H1 (cell line): ENCODE measurements around the gene PRKAR1B. TPM values are rescaled to one million over a fixed set of nuclear protein-coding genes. Genes with fewer than 3 reads are reported as not detected.

Source experiments
- CTCF ChIA-PET: fragments of 300-600 bp; sonication (Branson Sonifier 250); formaldehyde crosslinking; loops from one replicate; lab custom pipeline; 2021; ENCODE audit not compliant: partially characterized antibody; lab: Charles Lee
- POLR2A ChIA-PET: fragments of 300-600 bp; sonication (Branson Sonifier 250); formaldehyde crosslinking; loops from one replicate; lab custom pipeline; 2021; ENCODE audit warnings: inconsistent platforms; ENCODE audit not compliant: partially characterized antibody; lab: Charles Lee
- DNase-seq, 2 experiments: peaks; one replicate each; pipeline versions ENCODE4 v3.0.0 to v3.0.0-alpha.2; 2010 to 2022; ENCODE audit warnings: low spot score in 2 of 2, low read depth in 1 of 2, mixed read lengths in 1 of 2
- FAIRE-seq: peaks from 2 replicates; lab custom pipeline; 2011; peaks lifted over from hg19 to GRCh38; lab: Jason Lieb, UNC
- H2AFZ ChIP-seq: 2 replicates; pipeline ENCODE4 v1.8.1; 2012; ENCODE audit warnings: low read length, inconsistent platforms
- H2AK5ac ChIP-seq: 2 replicates; pipeline ENCODE4 v1.6.1; 2013; ENCODE audit warnings: low read depth, low read length
- H2BK120ac ChIP-seq: replicated peaks from 2 replicates; pipeline ENCODE3; 2013; ENCODE audit warnings: low read depth, low read length, inconsistent platforms
- H2BK12ac ChIP-seq: 2 replicates; pipeline ENCODE4 v1.6.1; 2013; ENCODE audit warnings: low read depth, low read length
- H2BK15ac ChIP-seq: 2 replicates; pipeline ENCODE4 v1.6.1; 2013; ENCODE audit warnings: low read length
- H2BK20ac ChIP-seq: 2 replicates; pipeline ENCODE4 v1.6.1; 2013; ENCODE audit warnings: low read length
- H2BK5ac ChIP-seq: 2 replicates; pipeline ENCODE4 v1.6.1; 2013; ENCODE audit warnings: low read depth, low read length
- H3K14ac ChIP-seq: 2 replicates; pipeline ENCODE4 v1.6.1; 2013; ENCODE audit warnings: inconsistent platforms; ENCODE audit not compliant: insufficient read length
- H3K18ac ChIP-seq: 2 replicates; pipeline ENCODE4 v1.6.1; 2013; ENCODE audit warnings: low read length; ENCODE audit errors: extremely low read depth
- H3K23ac ChIP-seq: 2 replicates; pipeline ENCODE4 v1.6.1; 2013; ENCODE audit warnings: inconsistent platforms; ENCODE audit not compliant: insufficient read length
- H3K23me2 ChIP-seq: 2 replicates; pipeline ENCODE4 v1.6.1; 2013; ENCODE audit warnings: low read depth, low read length
- H3K27ac ChIP-seq: 2 replicates; pipeline ENCODE4 v1.6.1; 2011; ENCODE audit warnings: low read depth, low read length, inconsistent platforms
- H3K27me3 ChIP-seq, 4 experiments: replicated peaks in 1 of 4; 1 replicate in 1 of 4; 2 replicates in 3 of 4; pipeline versions ENCODE4 v1.6.1 to v1.8.1; 2011 to 2013; ENCODE audit warnings: low read length in 3 of 4, mild to moderate bottlenecking in 3 of 4, inconsistent platforms in 2 of 4, mixed read lengths in 2 of 4, moderate library complexity in 1 of 4; ENCODE audit not compliant: control insufficient read depth in 3 of 4, insufficient read depth in 3 of 4; ENCODE audit errors: extremely low read depth in 1 of 4
- H3K36me3 ChIP-seq, 4 experiments: 2 replicates each; pipeline versions ENCODE4 v1.6.1 to v1.8.1; 2011 to 2013; ENCODE audit warnings: mild to moderate bottlenecking in 4 of 4, low read length in 3 of 4, moderate library complexity in 2 of 4, control low read depth in 1 of 4, inconsistent platforms in 1 of 4; ENCODE audit not compliant: insufficient read depth in 4 of 4, control insufficient read depth in 2 of 4
- H3K4ac ChIP-seq: replicated peaks from 2 replicates; pipeline ENCODE3; 2013; ENCODE audit warnings: low read length, low read depth, mixed read lengths, inconsistent platforms; ENCODE audit not compliant: insufficient read length
- H3K4me1 ChIP-seq, 4 experiments: replicated peaks in 1 of 4; 1 replicate in 1 of 4; 2 replicates in 3 of 4; pipeline versions ENCODE4 v1.6.1 to v1.8.1; 2011 to 2013; ENCODE audit warnings: low read length in 3 of 4, inconsistent platforms in 2 of 4, mixed read lengths in 1 of 4; ENCODE audit not compliant: insufficient read depth in 4 of 4, control insufficient read depth in 3 of 4
- H3K4me2 ChIP-seq, 2 experiments: 2 replicates each; pipeline versions ENCODE4 v1.6.1 to v1.8.1; 2011 to 2013; ENCODE audit warnings: low read depth in 2 of 2, low read length in 2 of 2, control low read depth in 1 of 2, inconsistent platforms in 1 of 2, mild to moderate bottlenecking in 1 of 2; ENCODE audit not compliant: insufficient read depth in 1 of 2
- H3K4me3 ChIP-seq, 4 experiments: fragments of 200-600, 300-600 bp in 1 of 4; sonication (generic), shearing (Covaris generic), sonication (Bioruptor Twin) in 1 of 4; 2 replicates each; pipeline versions ENCODE4 v1.5.1 to v1.8.1; 2011 to 2016; ENCODE audit warnings: low read length in 4 of 4, low read depth in 3 of 4, control low read depth in 2 of 4, inconsistent platforms in 2 of 4, mild to moderate bottlenecking in 2 of 4, mixed read lengths in 1 of 4, moderate library complexity in 1 of 4; ENCODE audit not compliant: insufficient read depth in 2 of 4; ENCODE audit errors: extremely low read depth in 1 of 4
- H3K56ac ChIP-seq: replicated peaks from 2 replicates; pipeline ENCODE3; 2013; ENCODE audit warnings: low read depth, mild to moderate bottlenecking, mixed read lengths, low read length, inconsistent platforms; ENCODE audit not compliant: insufficient read length
- H3K79me1 ChIP-seq: 2 replicates; pipeline ENCODE4 v1.6.1; 2013; ENCODE audit warnings: low read depth, low read length, control low read depth
- H3K79me2 ChIP-seq, 2 experiments: 2 replicates each; pipeline versions ENCODE4 v1.6.1 to v1.8.1; 2012 to 2013; ENCODE audit warnings: low read length in 2 of 2, mild to moderate bottlenecking in 2 of 2, inconsistent platforms in 1 of 2; ENCODE audit not compliant: insufficient read depth in 2 of 2, control insufficient read depth in 1 of 2
- H3K9ac ChIP-seq, 4 experiments: replicated peaks in 1 of 4; 1 replicate in 1 of 4; 2 replicates in 3 of 4; pipeline versions ENCODE4 v1.6.1 to v1.8.1; 2011 to 2013; ENCODE audit warnings: low read depth in 3 of 4, low read length in 3 of 4, control low read depth in 2 of 4, mild to moderate bottlenecking in 2 of 4, moderate library complexity in 2 of 4, inconsistent platforms in 1 of 4; ENCODE audit errors: extremely low read depth in 1 of 4
- H3K9me3 ChIP-seq, 2 experiments: 2 replicates each; pipeline versions ENCODE4 v1.6.1 to v1.8.1; 2012 to 2013; ENCODE audit warnings: mild to moderate bottlenecking in 2 of 2, moderate library complexity in 2 of 2, control low read depth in 1 of 2, inconsistent platforms in 1 of 2, low read depth in 1 of 2, low read length in 1 of 2, mixed read lengths in 1 of 2; ENCODE audit not compliant: insufficient read depth in 2 of 2
- H4K20me1 ChIP-seq, 2 experiments: replicated peaks in 1 of 2; 2 replicates each; pipeline versions ENCODE3 to v1.8.1; 2011 to 2013; ENCODE audit warnings: inconsistent platforms in 2 of 2, low read length in 2 of 2, mild to moderate bottlenecking in 1 of 2; ENCODE audit not compliant: insufficient read depth in 2 of 2, control insufficient read depth in 1 of 2
- H4K5ac ChIP-seq: 2 replicates; pipeline ENCODE4 v1.6.1; 2013; ENCODE audit warnings: low read length, low read depth, mixed read lengths, inconsistent platforms; ENCODE audit not compliant: insufficient read length
- H4K8ac ChIP-seq: 2 replicates; pipeline ENCODE4 v1.8.0; 2013; ENCODE audit warnings: mild to moderate bottlenecking, moderate library complexity, low read length, inconsistent platforms; ENCODE audit not compliant: insufficient read depth; ENCODE audit errors: extremely low read depth
- H4K91ac ChIP-seq: replicated peaks from 2 replicates; pipeline ENCODE3; 2013; ENCODE audit warnings: low read length, mixed read lengths, inconsistent platforms; ENCODE audit not compliant: insufficient read length
- CBX8 ChIP-seq: fragments of 300-800, 300-1000 bp; sonication (generic); IDR thresholded peaks from 2 replicates; pipeline ENCODE4 v1.7.1; 2016; ENCODE audit warnings: low read depth, low read length, borderline replicate concordance
- WGBS, 2 experiments: shearing (Covaris generic) in 1 of 2; methylation state at CpG; one replicate each; pipeline versions ENCODE4 v1.1.6 to v1.1.7; 2013 to 2015; ENCODE audit warnings: low lambda C conversion rate in 2 of 2, mixed read lengths in 2 of 2, inconsistent platforms in 1 of 2, low coverage in 1 of 2, missing lambda C conversion rate in 1 of 2; ENCODE audit not compliant: insufficient replicate concordance in 2 of 2, insufficient coverage in 1 of 2, insufficient read length in 1 of 2; ENCODE audit errors: extremely low coverage in 1 of 2, missing lambda C conversion rate in 1 of 2; 5-methylcytosine and 5-hydroxymethylcytosine counted together
- polyA plus RNA-seq, 7 experiments: library from polyadenylated mRNA; depleted of rRNA in 3 of 7; stranded (reverse) in 5 of 7; unstranded in 2 of 7; fragments of >200 nt in 5 of 7; fragments of 200-250 nt in 2 of 7; gene quantifications; 1 replicate in 5 of 7; 2 replicates in 1 of 7; 4 replicates in 1 of 7; pipeline versions ENCODE4 v1.2.1 to v1.2.3, GENCODE V29; 2011 to 2013; ENCODE audit warnings: missing spikeins in 2 of 7, mixed read lengths in 2 of 7
- total RNA-seq: library from RNA; stranded (reverse); fragmentation: NEBNext Ultra II Directional; extraction: Animal tissue kit (Norgen Biotek cat#: 25700); gene quantifications from 2 replicates; pipeline ENCODE4 v1.2.1, GENCODE V29; 2021

The PRKAR1B gene
- total and polyA plus RNA-seq, 2 of the 8 experiments (the other 6 are each of a cell fraction or from before 2014, with no cell fraction given) = 12.3 to 55.7 TPM

GRCh38 chr7:641269-641671 lies 85.8 kb downstream of the PRKAR1B start:
- H2BK20ac ChIP-seq = no peak overlapping the region
- H3K9me3 ChIP-seq = peaks cover 0 to 11% of the 10 kb centered on the region in 2 experiments; a peak in 1 of 4 replicates
- H3K27ac ChIP-seq = no peak overlapping the region
- H3K4me3 ChIP-seq = no peak overlapping the region
- no peaks in the 10 kb centered on the region; the same call in 1 of the 2 replicates for H3K79me1 ChIP-seq
- no peak overlapping the region for H3K56ac ChIP-seq
- H2AK5ac ChIP-seq = no peak overlapping the region
- peaks cover 0 to 3% of the 10 kb centered on the region in 2 experiments for H4K20me1 ChIP-seq
- no peak overlapping the region for H4K5ac ChIP-seq
- no peak overlapping the region for H2AFZ ChIP-seq
- H3K23ac ChIP-seq = no peak overlapping the region
- H3K36me3 ChIP-seq = no peaks in the 10 kb centered on the region
- H3K4me1 ChIP-seq = no peaks in the 10 kb centered on the region; a peak in 1 of 7 replicates
- no peak overlapping the region for H2BK12ac ChIP-seq
- H3K27me3 ChIP-seq = no peaks in the 10 kb centered on the region
- DNase-seq (no peak), FAIRE-seq (peak; percentile 82)
- ChIA-PET POLR2A (no interaction called here), CTCF (interaction anchor here (0.6 to 1.3 kb wide), 4 partner anchors 10 to 314 kb away, joined by 3 to 4 read pairs (median 3); no protein-coding TSS in a partner anchor)
- H3K9ac ChIP-seq = no peak overlapping the region
- no peak overlapping the region for H4K8ac ChIP-seq
- no peak overlapping the region for H4K91ac ChIP-seq
- H3K4me2 ChIP-seq = no peak overlapping the region
- no peak overlapping the region for H2BK120ac ChIP-seq
- H3K14ac ChIP-seq = no peak overlapping the region
- WGBS, 2 experiments = 83% methylated on average over 16 of the region's 16 CpGs; no CpG with 5 or more reads in 1 of the 2 experiments
- no peak overlapping the region for H3K4ac ChIP-seq
- H3K18ac ChIP-seq = no peak overlapping the region
- H2BK15ac ChIP-seq = no peak overlapping the region
- peaks cover 0 to 8% of the 10 kb centered on the region in 2 experiments; a peak in 2 of 4 replicates for H3K79me2 ChIP-seq
- H2BK5ac ChIP-seq = no peak overlapping the region
- no peaks in the 10 kb centered on the region; the same call in 1 of the 2 replicates for H3K23me2 ChIP-seq
- no peak for TF ChIP-seq CBX8
